ENCODE data around the gene ZNF646. TPM values are rescaled to one million over a fixed set of nuclear protein-coding genes. Genes with fewer than 3 reads are reported as not detected.

Gene ZNF646
- total RNA-seq, 2 experiments from 2014 or later: 30.1 to 33.8 TPM

DNA sequence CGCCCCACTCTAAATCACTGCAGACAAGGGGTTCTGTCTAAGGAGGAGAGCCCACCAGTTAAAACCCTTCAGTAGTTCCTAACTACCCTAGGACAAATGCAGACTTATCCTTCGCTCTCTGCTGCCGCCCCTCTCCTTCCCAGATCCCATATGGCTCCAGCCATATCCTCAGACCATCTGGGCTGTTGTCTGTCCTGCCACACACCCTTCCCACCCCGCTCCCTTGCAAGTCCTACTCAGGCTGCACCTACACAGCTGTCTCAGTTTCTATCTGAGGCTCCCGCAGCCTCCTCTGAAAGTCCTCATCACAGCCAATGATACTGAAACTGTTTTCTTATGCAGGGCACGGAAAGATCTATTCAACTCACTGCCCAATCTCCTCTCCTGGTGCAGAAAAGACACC lies 33.2 kb downstream of the ZNF646 start:
- intact Hi-C loops (cut with micrococcal nuclease; ENCODE audit: unreplicated experiment): no loop called here

DNA sequence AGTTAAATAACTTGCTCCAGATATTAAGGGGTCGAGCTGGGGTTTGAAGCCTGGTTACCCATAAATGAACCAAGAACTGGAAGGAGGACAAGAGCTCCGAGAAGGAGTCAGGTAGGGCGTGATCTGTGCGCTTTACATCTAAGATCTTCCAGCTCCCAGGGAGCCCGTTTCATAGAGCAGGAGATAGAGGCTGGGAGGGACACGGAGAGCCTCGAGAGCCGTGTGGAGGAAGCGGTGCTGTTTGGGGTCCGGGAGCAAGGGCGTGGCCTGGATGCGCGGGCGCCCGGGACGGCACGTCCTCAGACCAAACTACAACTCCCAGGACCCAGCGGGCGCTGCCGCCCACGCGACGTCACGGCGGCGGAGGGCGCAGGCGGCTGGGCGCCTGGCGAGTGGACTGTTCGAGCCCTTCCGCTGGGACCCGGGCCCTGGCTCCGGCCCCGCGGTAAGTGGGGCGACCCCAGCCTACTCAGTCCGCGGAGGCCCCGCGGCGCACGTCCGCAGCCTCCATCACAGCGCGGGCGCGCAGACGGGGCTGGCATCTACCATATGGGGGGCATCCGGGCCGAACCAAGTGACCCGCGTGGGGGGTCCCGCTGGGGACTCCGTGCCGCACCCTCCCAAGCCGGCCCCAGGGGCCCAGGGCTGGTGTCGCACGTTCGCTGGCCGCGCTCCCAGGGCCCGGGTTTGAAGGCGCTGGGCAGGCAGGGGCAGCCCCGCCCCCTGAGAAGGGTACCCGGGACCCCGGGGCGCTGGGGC lies 34.0 kb downstream of the ZNF646 start, which contains the start of gene BCKDK:
BCKDK (plus strand) TSS at position 352 of the 759 bp plus-strand sequence. CDS start 838 bp downstream, outside the sequence.
- no peak for TF ChIP-seq EZH2phosphoT487 (IDR thresholded peaks at IDR 0.05; ENCODE audit: borderline replicate concordance, low read depth, low read length)
- TF ChIP-seq, protein P1, sequence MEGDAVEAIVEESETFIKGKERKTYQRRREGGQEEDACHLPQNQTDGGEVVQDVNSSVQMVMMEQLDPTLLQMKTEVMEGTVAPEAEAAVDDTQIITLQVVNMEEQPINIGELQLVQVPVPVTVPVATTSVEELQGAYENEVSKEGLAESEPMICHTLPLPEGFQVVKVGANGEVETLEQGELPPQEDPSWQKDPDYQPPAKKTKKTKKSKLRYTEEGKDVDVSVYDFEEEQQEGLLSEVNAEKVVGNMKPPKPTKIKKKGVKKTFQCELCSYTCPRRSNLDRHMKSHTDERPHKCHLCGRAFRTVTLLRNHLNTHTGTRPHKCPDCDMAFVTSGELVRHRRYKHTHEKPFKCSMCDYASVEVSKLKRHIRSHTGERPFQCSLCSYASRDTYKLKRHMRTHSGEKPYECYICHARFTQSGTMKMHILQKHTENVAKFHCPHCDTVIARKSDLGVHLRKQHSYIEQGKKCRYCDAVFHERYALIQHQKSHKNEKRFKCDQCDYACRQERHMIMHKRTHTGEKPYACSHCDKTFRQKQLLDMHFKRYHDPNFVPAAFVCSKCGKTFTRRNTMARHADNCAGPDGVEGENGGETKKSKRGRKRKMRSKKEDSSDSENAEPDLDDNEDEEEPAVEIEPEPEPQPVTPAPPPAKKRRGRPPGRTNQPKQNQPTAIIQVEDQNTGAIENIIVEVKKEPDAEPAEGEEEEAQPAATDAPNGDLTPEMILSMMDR (conservative IDR thresholded peaks at IDR 0.05; ENCODE audit: low read length): no peak
- peak within 1 kb of the TSS; percentile 93 for H2AFZ ChIP-seq (ENCODE audit: low read length)
- peak; percentile 88 for DNase-seq (ENCODE audit: low spot score)
- H4K20me1 ChIP-seq (ENCODE audit: insufficient read depth, low read length): no peaks in the 10 kb centered on the region
- ChIA-PET CTCF (ENCODE audit: unreplicated experiment) (no interaction called here), POLR2A (interaction anchor here (0.9 to 1.7 kb wide), 3 partner anchors 9 to 34 kb away, joined by 3 to 8 read pairs (median 3); partner anchors contain the start of gene KAT8)
- H3K9me3 ChIP-seq (ENCODE audit: low read length): no peaks in the 10 kb centered on the region
- peaks cover 18% of the 10 kb centered on the region for H3K4me1 ChIP-seq (ENCODE audit: insufficient read depth, low read length, poor library complexity, severe bottlenecking)
- H3K36me3 ChIP-seq (ENCODE audit: insufficient read depth, low read length): peaks cover 32% of the 10 kb centered on the region
- intact Hi-C loops (cut with micrococcal nuclease; ENCODE audit: unreplicated experiment): loop anchor here (2.0 kb wide), 1 partner anchor 35 kb away; no protein-coding TSS in a partner anchor
- H3K9me2 ChIP-seq (ENCODE audit: insufficient read depth, low read length): no peaks in the 10 kb centered on the region
- no TSS peak for BruUV-seq (replicated peaks)
- H3K27ac ChIP-seq (ENCODE audit: low read depth, low read length, poor library complexity, severe bottlenecking): peak within 1 kb of the TSS; percentile 38
- peak within 1 kb of the TSS; percentile 87 for H3K4me3 ChIP-seq (ENCODE audit: low read depth, low read length, poor library complexity, severe bottlenecking)
- H3K4me2 ChIP-seq (ENCODE audit: low read length): peak within 1 kb of the TSS; percentile 96
- H3K79me2 ChIP-seq (ENCODE audit: insufficient read depth, low read depth, low read length): no peaks in the 10 kb centered on the region

More for the DNA sequence above, 33.2 kb downstream of the ZNF646 start:
- TF ChIP-seq, protein P1 (conservative IDR thresholded peaks at IDR 0.05; ENCODE audit: low read length): no peak
- no peak for TF ChIP-seq EZH2phosphoT487 (IDR thresholded peaks at IDR 0.05; ENCODE audit: borderline replicate concordance, low read depth, low read length)
- peak overlapping the region; percentile 87 for H3K4me3 ChIP-seq (ENCODE audit: low read depth, low read length, poor library complexity, severe bottlenecking)
- H3K9me2 ChIP-seq (ENCODE audit: insufficient read depth, low read length): no peaks in the 10 kb centered on the region
- H3K9me3 ChIP-seq (ENCODE audit: low read length): no peaks in the 10 kb centered on the region
- H2AFZ ChIP-seq (ENCODE audit: low read length): peak overlapping the region; percentile 93
- ChIA-PET CTCF (ENCODE audit: unreplicated experiment) (interaction anchor here (1.0 kb wide), 1 partner anchor 14 kb away, joined by 4 read pairs; no protein-coding TSS in a partner anchor), POLR2A (interaction anchor here (0.6 to 1.7 kb wide), 5 partner anchors 10 to 44 kb away, joined by 3 to 8 read pairs (median 3); partner anchors contain the start of gene KAT8)
- no peaks in the 10 kb centered on the region for H4K20me1 ChIP-seq (ENCODE audit: insufficient read depth, low read length)
- H3K27ac ChIP-seq (ENCODE audit: low read depth, low read length, poor library complexity, severe bottlenecking): peak overlapping the region; percentile 38
- H3K79me2 ChIP-seq (ENCODE audit: insufficient read depth, low read depth, low read length): no peaks in the 10 kb centered on the region
- peaks cover 18% of the 10 kb centered on the region for H3K4me1 ChIP-seq (ENCODE audit: insufficient read depth, low read length, poor library complexity, severe bottlenecking)
- H3K4me2 ChIP-seq (ENCODE audit: low read length): peak overlapping the region; percentile 96
- peak; percentile 25 for DNase-seq (ENCODE audit: low spot score)
- peaks cover 25% of the 10 kb centered on the region for H3K36me3 ChIP-seq (ENCODE audit: insufficient read depth, low read length)
- BruUV-seq (replicated peaks): no TSS peak
